ENCODE data around the gene SCARF2. TPM values are rescaled to one million over a fixed set of nuclear protein-coding genes. Genes with fewer than 3 reads are reported as not detected.
"Not testable (repeated sequence)": the region's sequence is repeated elsewhere in the genome, so short reads cannot be mapped to it uniquely, and the experiment has no call there.

The SCARF2 gene, protein sequence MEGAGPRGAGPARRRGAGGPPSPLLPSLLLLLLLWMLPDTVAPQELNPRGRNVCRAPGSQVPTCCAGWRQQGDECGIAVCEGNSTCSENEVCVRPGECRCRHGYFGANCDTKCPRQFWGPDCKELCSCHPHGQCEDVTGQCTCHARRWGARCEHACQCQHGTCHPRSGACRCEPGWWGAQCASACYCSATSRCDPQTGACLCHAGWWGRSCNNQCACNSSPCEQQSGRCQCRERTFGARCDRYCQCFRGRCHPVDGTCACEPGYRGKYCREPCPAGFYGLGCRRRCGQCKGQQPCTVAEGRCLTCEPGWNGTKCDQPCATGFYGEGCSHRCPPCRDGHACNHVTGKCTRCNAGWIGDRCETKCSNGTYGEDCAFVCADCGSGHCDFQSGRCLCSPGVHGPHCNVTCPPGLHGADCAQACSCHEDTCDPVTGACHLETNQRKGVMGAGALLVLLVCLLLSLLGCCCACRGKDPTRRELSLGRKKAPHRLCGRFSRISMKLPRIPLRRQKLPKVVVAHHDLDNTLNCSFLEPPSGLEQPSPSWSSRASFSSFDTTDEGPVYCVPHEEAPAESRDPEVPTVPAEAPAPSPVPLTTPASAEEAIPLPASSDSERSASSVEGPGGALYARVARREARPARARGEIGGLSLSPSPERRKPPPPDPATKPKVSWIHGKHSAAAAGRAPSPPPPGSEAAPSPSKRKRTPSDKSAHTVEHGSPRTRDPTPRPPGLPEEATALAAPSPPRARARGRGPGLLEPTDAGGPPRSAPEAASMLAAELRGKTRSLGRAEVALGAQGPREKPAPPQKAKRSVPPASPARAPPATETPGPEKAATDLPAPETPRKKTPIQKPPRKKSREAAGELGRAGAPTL
- 8.1 TPM for total RNA-seq (ENCODE audit: unreplicated experiment)
- long read RNA-seq, partial matches to known transcripts = 0 of 1 reads
- long read RNA-seq, other reads (novel, unspliced or antisense) = 1 of 1 reads

- Mint-ChIP-seq H3K27ac (ENCODE audit: unreplicated experiment) (peak within 1 kb of the TSS; percentile 83), H3K9me3 (ENCODE audit: unreplicated experiment) (no peaks in the 10 kb centered on the region), H3K4me1 (ENCODE audit: unreplicated experiment) (peaks cover 11% of the 10 kb centered on the region), H3K36me3 (ENCODE audit: low read depth, unreplicated experiment) (peaks cover 10% of the 10 kb centered on the region), H3K27me3 (ENCODE audit: unreplicated experiment) (peaks cover 33% of the 10 kb centered on the region), H3K4me3 (ENCODE audit: unreplicated experiment) (peak within 1 kb of the TSS; percentile 91)
- TF ChIP-seq, protein P1, sequence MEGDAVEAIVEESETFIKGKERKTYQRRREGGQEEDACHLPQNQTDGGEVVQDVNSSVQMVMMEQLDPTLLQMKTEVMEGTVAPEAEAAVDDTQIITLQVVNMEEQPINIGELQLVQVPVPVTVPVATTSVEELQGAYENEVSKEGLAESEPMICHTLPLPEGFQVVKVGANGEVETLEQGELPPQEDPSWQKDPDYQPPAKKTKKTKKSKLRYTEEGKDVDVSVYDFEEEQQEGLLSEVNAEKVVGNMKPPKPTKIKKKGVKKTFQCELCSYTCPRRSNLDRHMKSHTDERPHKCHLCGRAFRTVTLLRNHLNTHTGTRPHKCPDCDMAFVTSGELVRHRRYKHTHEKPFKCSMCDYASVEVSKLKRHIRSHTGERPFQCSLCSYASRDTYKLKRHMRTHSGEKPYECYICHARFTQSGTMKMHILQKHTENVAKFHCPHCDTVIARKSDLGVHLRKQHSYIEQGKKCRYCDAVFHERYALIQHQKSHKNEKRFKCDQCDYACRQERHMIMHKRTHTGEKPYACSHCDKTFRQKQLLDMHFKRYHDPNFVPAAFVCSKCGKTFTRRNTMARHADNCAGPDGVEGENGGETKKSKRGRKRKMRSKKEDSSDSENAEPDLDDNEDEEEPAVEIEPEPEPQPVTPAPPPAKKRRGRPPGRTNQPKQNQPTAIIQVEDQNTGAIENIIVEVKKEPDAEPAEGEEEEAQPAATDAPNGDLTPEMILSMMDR (IDR thresholded peaks at IDR 0.05; ENCODE audit: unreplicated experiment) = no peak
- peak; percentile 73 for DNase-seq (ENCODE audit: low spot score)
Measured at GRCh38 chr22:20437613-20438426, at the start of gene SCARF2. SCARF2 (minus strand) TSS chr22:20437825; CDS start chr22:20437754, 71 bp downstream.

DNA sequence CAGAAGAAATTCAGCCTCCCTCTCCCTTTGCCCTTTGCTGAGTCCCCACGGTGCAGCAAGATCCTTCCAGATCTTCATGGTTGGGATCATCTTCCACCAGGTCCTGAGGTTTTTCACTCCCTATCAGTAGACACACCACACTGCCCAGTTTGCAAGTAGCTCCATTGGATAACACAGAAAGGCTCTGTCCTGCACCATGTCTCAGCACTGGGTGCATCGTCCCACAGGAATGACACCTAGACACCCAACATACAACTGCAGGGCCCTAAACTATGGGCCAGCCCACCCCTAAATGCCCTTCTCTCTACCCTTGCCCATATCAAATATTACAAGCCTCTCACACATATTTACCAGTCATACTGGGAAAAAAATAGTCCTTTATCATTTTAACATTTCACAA, 48.6 kb upstream of the SCARF2 start:
- TF ChIP-seq, protein P1 (IDR thresholded peaks at IDR 0.05; ENCODE audit: unreplicated experiment) = no peak
- Mint-ChIP-seq H3K36me3 (ENCODE audit: low read depth, unreplicated experiment) (peaks cover 25% of the 10 kb centered on the region), H3K4me1 (ENCODE audit: unreplicated experiment) (peaks cover 6% of the 10 kb centered on the region), H3K9me3 (ENCODE audit: unreplicated experiment) (no peaks in the 10 kb centered on the region), H3K4me3 (ENCODE audit: unreplicated experiment) (peak overlapping the region; percentile 7), H3K27me3 (ENCODE audit: unreplicated experiment) (peaks cover 2% of the 10 kb centered on the region), H3K27ac (ENCODE audit: unreplicated experiment) (no peak overlapping the region)
- DNase-seq (ENCODE audit: low spot score) = no peak

DNA sequence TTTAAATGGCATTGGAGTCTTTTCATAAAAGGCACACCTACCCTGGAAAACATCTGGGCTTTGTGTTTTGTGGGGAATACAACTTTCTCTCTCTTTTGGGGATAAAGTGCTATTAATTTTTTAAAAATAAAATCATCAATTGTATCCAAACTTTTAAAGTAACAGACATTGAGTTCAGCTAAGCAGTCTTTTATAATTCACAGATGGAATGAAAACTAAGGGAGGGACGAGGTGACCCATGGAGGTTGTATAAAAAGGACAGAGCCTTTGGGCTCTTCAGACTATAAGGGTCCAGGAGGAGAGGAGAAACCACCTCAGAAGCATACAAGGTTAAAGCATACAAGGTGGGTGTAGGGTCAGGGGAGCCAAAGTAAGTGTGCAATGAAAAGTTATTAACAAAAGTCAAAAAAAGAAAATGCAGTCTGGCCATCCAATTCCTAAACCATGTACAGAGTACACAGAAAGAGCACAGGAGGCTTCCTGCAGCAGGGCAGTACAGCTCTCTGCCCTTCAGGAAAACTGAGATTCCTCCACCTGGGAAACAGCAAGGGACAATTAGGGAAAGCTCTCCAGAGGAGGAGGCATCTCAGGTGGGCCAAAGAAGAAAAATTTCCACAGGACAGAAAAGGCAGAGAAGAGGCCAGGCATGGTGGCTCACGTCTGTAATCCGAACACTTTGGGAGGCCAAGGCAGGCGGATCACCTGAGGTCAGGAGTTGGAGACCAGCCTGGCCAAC, 47.5 kb upstream of the SCARF2 start:
- H3K4me1 Mint-ChIP-seq (ENCODE audit: unreplicated experiment) = peaks cover 6% of the 10 kb centered on the region
- no peaks in the 10 kb centered on the region for H3K9me3 Mint-ChIP-seq (ENCODE audit: unreplicated experiment)
- TF ChIP-seq, protein P1 (IDR thresholded peaks at IDR 0.05; ENCODE audit: unreplicated experiment) = no peak
- H3K27me3 Mint-ChIP-seq (ENCODE audit: unreplicated experiment) = peaks cover 2% of the 10 kb centered on the region
- no peak for DNase-seq (ENCODE audit: low spot score)
- H3K4me3 Mint-ChIP-seq (ENCODE audit: unreplicated experiment) = peak overlapping the region; percentile 9
- no peak overlapping the region for H3K27ac Mint-ChIP-seq (ENCODE audit: unreplicated experiment)
- H3K36me3 Mint-ChIP-seq (ENCODE audit: low read depth, unreplicated experiment) = peaks cover 25% of the 10 kb centered on the region

DNA sequence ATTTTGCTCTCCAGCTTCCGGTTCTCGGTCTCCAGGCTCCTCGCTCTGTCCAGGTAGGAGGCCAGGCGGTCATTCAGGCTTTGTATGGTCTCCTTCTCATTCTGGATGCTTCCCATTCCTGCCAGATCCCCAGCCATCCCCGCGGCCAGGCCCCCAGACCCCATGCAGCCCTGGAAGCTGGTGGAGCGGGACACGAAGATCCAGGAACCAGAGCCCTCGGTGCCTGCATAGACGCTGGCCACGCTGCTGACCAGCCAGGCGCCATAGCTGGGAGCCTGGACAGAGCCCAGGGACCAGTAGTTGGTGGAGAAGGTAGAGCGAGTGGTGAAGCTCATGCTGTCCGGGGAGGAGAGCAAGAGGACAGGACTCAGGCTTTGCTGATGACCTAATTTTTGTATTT, 46.1 kb upstream of the SCARF2 start:
- Mint-ChIP-seq H3K9me3 (ENCODE audit: unreplicated experiment) (no peaks in the 10 kb centered on the region), H3K27me3 (ENCODE audit: unreplicated experiment) (peaks cover 2% of the 10 kb centered on the region), H3K27ac (ENCODE audit: unreplicated experiment) (no peak overlapping the region), H3K36me3 (ENCODE audit: low read depth, unreplicated experiment) (peaks cover 20% of the 10 kb centered on the region), H3K4me3 (ENCODE audit: unreplicated experiment) (no peak overlapping the region), H3K4me1 (ENCODE audit: unreplicated experiment) (no peaks in the 10 kb centered on the region)
- TF ChIP-seq, protein P1 (IDR thresholded peaks at IDR 0.05; ENCODE audit: unreplicated experiment) = no peak
- DNase-seq (ENCODE audit: low spot score) = no peak

GRCh38 chr22:20483143-20483506, 45.5 kb upstream of the SCARF2 start:
- not testable (repeated sequence) for H3K9me3 Mint-ChIP-seq (ENCODE audit: unreplicated experiment); H3K27ac Mint-ChIP-seq (ENCODE audit: unreplicated experiment); H3K27me3 Mint-ChIP-seq (ENCODE audit: unreplicated experiment); H3K4me3 Mint-ChIP-seq (ENCODE audit: unreplicated experiment); DNase-seq (ENCODE audit: low spot score); H3K4me1 Mint-ChIP-seq (ENCODE audit: unreplicated experiment)
- H3K36me3 Mint-ChIP-seq (ENCODE audit: low read depth, unreplicated experiment) = peaks cover 15% of the 10 kb centered on the region
